ENCODE data around the gene EPHA5.

- TF ChIP-seq POLR2AphosphoS5 (IDR thresholded peaks at IDR 0.05; ENCODE audit: low read depth, low read length) (no peak), POLR2A (IDR thresholded peaks at IDR 0.05; ENCODE audit: low read depth, low read length) (no peak)
Observed at GRCh38 chr4:65646136-65646535, 24.2 kb downstream of the EPHA5 start.

Measured in GM12892 (cell line).